Activated gamma-delta T cell treated with anti-CD3 and anti-CD28 coated beads, Interleukin-2, amount 50 U/mL, for 16 hours (primary cell): ENCODE results near the gene FAM241A.
"Not testable (repeated sequence)": the region's sequence is repeated elsewhere in the genome, so short reads cannot be mapped to it uniquely, and the experiment has no call there.

ENCODE experiments used
- DNase-seq: peaks from one replicate; pipeline ENCODE4 v3.0.0-alpha.2; 2020; ENCODE audit warnings: low read depth

Gene FAM241A

GRCh38 chr4:112173593-112174558 is 28.6 kb downstream of the FAM241A start:
- DNase-seq = no peak

GRCh38 chr4:112175840-112176239 is 30.6 kb downstream of the FAM241A start:
- DNase-seq = no peak

- no peak for DNase-seq
Observed at GRCh38 chr4:112176596-112176995, 31.3 kb downstream of the FAM241A start.

- not testable (repeated sequence) for DNase-seq
Observed at GRCh38 chr4:112178741-112179140, 33.5 kb downstream of the FAM241A start.

- no peak for DNase-seq
Observed at GRCh38 chr4:112181358-112182000, 36.2 kb downstream of the FAM241A start.

DNA sequence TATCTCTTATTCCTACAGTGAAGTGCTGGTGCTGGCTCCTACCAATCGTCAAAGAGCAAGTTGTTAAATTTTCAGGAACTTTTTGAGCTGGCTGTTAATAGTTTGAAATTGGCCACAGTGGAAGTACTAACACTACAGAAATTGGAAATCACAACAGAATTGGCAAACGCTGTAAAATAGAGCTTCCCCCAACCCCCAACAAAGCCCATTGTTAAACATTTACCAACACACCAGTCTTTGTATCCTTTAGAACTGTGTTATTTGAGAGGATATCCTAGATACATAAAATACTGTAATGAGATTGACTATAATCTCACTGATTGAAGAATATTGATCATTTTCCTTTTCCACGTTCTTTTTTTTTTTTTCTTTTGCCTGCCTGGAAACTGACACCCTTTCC is 37.4 kb downstream of the FAM241A start:
- no peak for DNase-seq

- DNase-seq = no peak
Observed at GRCh38 chr4:112183252-112183651, 38.0 kb downstream of the FAM241A start.

GRCh38 chr4:112184438-112184837 is 39.2 kb downstream of the FAM241A start:
- no peak for DNase-seq

DNA sequence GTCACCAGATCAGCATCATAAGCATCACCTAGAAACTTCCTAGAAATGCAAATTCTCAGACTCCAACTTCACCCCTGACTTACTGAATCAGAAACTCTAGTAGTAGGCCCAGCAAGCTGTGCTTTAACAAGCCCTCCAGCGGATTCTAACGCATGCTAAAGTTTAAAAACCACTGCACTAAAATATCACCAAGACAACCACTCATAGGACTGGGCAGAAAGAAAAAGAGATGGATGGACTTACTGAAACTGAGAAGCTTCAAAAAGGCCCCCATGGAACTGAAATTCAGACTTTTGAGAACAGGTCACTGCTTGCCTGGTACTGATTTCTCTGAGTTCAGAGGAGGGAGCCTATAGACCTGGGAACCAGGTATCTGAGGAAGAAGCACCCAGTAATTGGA is 40.1 kb downstream of the FAM241A start:
- DNase-seq = no peak

DNA sequence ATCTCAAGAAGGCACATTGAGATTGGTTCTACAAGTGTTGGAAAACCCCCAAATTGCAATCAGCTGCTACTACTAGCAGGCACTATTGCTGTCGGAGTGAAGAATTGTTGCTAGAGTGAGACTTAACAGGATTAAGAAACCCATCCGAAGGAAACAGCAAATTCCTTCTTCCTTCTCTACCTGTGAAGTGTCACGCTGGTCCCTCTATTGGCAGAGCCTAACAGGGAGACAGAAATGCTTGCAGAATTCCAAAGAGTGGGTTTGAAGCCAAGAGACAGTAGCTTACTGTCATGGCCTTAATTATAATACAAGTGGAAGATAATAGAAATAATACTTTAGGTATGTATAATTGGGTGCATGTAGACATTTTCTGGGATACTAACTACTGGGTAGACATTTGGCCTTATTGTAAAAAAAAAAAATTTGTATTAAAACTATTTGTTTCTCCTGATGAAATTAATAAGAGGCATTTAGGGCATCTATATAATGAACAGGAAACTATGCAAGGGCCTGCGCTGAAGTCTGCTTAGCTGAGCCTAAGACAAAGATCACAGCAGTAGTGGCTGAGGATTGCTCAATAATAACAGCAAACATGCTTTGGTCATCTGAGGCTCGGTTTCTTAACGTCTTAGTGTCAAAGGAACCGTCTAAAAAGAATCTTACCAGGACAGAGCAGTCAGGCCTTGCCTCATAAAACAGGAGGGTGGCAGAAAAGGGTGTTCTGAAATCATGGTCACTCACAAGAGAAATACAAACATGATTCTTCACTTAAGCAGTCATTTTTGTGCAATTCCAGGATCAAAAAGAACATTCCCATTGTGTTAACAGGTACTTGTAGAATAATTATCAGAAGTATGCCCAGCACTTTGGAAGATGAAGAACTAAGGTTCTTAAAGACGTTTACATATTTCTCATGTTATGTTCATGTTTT is 40.8 kb downstream of the FAM241A start:
- DNase-seq = no peak

- DNase-seq = no peak
Observed at GRCh38 chr4:112189754-112190153, 44.5 kb downstream of the FAM241A start.

GRCh38 chr4:112190684-112191083 is 45.4 kb downstream of the FAM241A start:
- DNase-seq = no peak

DNA sequence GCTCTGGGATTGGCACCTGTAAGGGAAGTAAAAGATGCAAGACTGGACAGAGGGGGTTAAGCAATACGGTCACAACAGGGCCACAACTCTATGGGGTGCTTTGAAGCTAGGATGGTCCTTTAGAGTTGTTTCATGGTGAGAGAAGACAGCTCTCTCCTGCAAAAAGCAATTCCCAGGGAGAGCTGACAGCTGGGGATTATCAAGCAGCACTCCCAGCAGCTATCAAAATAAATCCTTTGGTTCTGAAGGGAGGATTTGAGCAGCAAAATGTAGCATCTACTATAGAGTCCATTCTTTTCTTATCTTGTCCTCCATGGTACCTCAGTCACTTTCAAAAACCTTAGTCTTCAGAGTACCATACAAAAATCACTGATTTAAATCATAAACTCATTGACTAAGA is 51.2 kb downstream of the FAM241A start:
- no peak for DNase-seq

DNA sequence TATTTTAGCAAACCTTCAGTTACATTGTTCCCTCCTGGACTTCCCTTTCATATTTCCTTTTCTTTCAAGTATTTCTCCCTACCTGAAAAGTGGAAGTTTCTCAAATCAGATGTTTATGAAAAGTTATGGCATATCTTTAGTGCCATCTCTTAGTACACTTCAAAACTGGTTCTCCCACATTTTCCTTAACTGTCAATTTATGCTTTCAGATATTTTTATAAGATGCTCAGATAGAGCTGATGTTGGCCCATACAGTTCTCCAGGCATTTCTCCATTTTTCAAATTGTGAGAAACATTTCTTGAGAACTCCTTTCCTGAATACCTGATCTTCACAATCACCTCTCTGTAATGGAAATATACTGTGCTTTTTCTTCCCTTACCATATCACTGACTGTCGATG is 53.8 kb downstream of the FAM241A start:
- no peak for DNase-seq

- DNase-seq = no peak
Observed at GRCh38 chr4:112201915-112202505, 56.8 kb downstream of the FAM241A start.

DNA sequence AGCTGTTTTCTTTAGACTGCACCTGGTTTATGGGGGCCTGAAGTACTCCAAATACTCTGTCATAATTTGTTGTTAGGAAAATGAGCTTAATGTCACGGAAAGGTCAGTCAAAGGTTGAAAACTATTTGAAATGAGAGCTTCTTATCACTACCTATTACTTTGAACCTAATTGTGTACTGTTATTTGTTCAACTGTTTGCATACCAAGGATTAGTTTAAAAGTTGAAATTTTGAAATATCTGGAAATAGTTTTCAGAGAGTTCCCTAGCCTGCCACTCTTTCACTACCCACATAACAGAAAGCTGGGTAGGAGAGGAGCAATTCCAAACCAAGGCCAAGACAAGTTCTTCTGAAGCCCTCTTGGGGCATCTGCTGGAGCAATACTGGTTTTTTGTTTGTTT is 58.3 kb downstream of the FAM241A start:
- DNase-seq = no peak

- no peak for DNase-seq
Observed at GRCh38 chr4:112206431-112206830, 61.2 kb downstream of the FAM241A start.

DNA sequence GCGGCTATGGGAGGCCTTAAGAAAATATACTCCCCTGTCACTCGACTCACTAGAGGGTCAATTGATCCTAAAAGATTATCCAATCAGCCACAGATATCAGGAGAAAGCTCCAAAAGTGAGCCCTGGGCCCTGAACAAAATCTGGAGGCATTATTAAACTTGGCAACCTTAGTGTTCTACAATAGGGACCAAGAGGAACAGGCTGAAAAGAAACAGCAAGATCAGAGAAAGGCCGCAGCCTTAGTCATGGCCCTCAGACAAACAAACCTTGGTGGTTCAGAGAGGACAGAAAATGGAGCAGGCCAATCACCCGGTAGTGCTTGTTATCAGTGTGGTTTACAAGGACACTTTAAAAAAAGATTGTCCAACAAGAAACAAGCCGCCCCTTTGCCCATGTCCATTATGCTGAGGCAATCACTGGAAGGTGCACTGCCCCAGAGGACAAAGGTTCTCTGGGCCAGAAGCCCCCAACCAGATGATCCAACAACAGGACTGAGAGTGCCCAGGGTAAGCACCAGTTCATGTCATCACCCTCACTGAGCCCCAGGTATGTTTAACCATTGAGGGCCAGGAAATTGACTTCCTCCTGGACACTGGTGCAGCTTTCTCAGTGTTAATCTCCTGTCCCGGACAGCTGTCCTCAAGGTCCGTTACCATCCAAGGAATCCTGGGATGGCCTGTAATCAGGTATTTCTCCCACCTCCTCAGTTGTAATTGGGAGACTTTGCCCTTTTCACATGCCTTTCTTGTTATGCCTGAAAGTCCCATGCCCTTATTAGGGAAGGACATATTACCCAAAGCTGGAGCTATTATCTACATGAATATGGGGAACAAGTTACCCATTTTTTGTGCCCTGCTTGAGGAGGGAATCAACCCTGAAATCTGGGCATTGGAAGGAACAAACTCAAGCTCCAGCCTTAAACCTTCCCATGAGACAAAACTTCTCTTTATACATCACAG is 63.2 kb downstream of the FAM241A start:
- not testable (repeated sequence) for DNase-seq

- DNase-seq = no peak
Observed at GRCh38 chr4:112210777-112211176, 65.5 kb downstream of the FAM241A start.

GRCh38 chr4:112213091-112213490 is 67.8 kb downstream of the FAM241A start:
- DNase-seq = no peak

DNA sequence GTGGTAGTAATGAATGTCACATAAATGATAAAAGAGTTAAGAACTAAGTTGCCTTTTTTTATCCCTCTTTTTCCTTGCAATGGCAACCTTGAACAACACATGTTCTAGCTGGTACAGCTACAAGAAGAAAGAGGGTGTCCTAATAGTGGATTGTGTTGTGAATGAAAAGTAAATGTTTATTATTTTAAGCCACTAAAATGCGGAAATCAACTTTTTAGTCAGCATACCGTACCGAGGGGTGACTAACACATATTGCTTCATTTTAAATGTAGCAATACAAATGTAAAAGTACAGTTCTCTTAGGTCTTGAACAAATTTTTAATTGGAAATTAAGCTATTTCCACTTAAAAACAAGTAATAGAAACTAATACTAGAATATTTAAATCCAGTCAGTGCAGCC is 68.6 kb downstream of the FAM241A start:
- no peak for DNase-seq
